Esophagus squamous epithelium (tissue), 5 donors: ENCODE data around the gene EIF3D. TPM values are rescaled to one million over a fixed set of nuclear protein-coding genes. Genes with fewer than 3 reads are reported as not detected.

Experiments used
- DNase-seq: peaks from one replicate; lab custom pipeline; 2025; lab: John Stamatoyannopoulos, UW
- H3K27ac ChIP-seq, 4 donors: fragments of 200-600 bp; sonication (generic); one replicate each; pipeline ENCODE4 v1.5.1; 2016 to 2019; ENCODE audit warnings: mild to moderate bottlenecking in 1 of 4
- H3K27me3 ChIP-seq, 4 donors: fragments of 200-600 bp; sonication (generic); 1 replicate in 3 of 4; 2 replicates in 1 of 4; pipeline versions ENCODE4 v1.5.1 to v1.6.0; 2017 to 2021; ENCODE audit warnings: antibody characterized with exemption in 1 of 4
- H3K36me3 ChIP-seq, 3 donors: fragments of 200-600 bp; sonication (generic); one replicate each; pipeline ENCODE4 v1.5.1; 2016 to 2019
- H3K4me1 ChIP-seq, 3 donors: fragments of 200-600 bp; sonication (generic); one replicate each; pipeline ENCODE4 v1.5.1; 2017 to 2019
- H3K4me3 ChIP-seq, 4 donors: fragments of 200-600 bp; sonication (generic); 1 replicate in 3 of 4; 2 replicates in 1 of 4; pipeline ENCODE4 v1.5.1; 2016 to 2019; ENCODE audit warnings: mild to moderate bottlenecking in 2 of 4, moderate library complexity in 1 of 4
- H3K9me3 ChIP-seq, 3 donors: fragments of 200-600 bp; sonication (generic); one replicate each; pipeline ENCODE4 v1.5.1; 2016 to 2019
- CTCF ChIP-seq, 6 experiments: fragments of 450-650 bp in 4 of 6; fragments of 200-600 bp in 2 of 6; sonication (generic) in 2 of 6; IDR thresholded peaks; one replicate each; pipeline ENCODE4 v1.5.1; 2016 to 2019; ENCODE audit warnings: antibody characterized with exemption in 6 of 6, mild to moderate bottlenecking in 4 of 6, moderate library complexity in 4 of 6
- POLR2A ChIP-seq, 4 donors: fragments of 450-650 bp; IDR thresholded peaks; one replicate each; pipeline ENCODE4 v1.6.1; 2017; ENCODE audit warnings: antibody characterized with exemption in 4 of 4, mild to moderate bottlenecking in 4 of 4, moderate library complexity in 3 of 4
- WGBS, 2 donors: methylation state at CpG; one replicate each; pipeline ENCODE4 v1.1.5; 2018; 5-methylcytosine and 5-hydroxymethylcytosine counted together
- intact Hi-C: fragments of 100-400 bp; cut with DNase I; formaldehyde crosslinking; loops from one replicate; pipeline ENCODE4 v1.15.0; 2022
- total RNA-seq, 4 donors: library from RNA; depleted of rRNA; stranded (reverse); fragments of >200 nt; gene quantifications; one replicate each; pipeline ENCODE4 v1.1.0, GENCODE V29; 2016
- donor health status: DM: yes; HTN: yes; CAD: no.

The EIF3D gene
- total RNA-seq, 4 donors from 2014 or later, result 250 to 385 (median 268) TPM

- 52 to 61% methylated on average over 9 of the region's 9 CpGs for WGBS, 2 donors
- Histone ChIP-seq H3K36me3 (no peaks in the 10 kb centered on the region), H3K4me1 (peaks cover 0 to 6% (median 0%) of the 10 kb centered on the region in 3 donors), H3K27me3 (peaks cover 0 to 46% (median 0%) of the 10 kb centered on the region in 4 donors), H3K9me3 (no peaks in the 10 kb centered on the region), H3K4me3 (no peak overlapping the region), H3K27ac (no peak overlapping the region)
- TF ChIP-seq CTCF (IDR thresholded peaks at IDR 0.05), result no peak
- no peak for TF ChIP-seq POLR2A (IDR thresholded peaks at IDR 0.05)
- intact Hi-C loops, result no loop called here
- DNase-seq, result no peak
Measured at GRCh38 chr22:36573815-36574363, 44.9 kb upstream of the EIF3D start.

- Histone ChIP-seq H3K27ac (no peak overlapping the region), H3K27me3 (peaks cover 0 to 42% (median 0%) of the 10 kb centered on the region in 4 donors), H3K36me3 (no peaks in the 10 kb centered on the region), H3K4me1 (peaks cover 0 to 6% (median 0%) of the 10 kb centered on the region in 3 donors), H3K4me3 (no peak overlapping the region), H3K9me3 (no peaks in the 10 kb centered on the region)
- DNase-seq, result no peak
- WGBS, 2 donors, result 89 to 96% methylated on average over 2 of the region's 2 CpGs
- TF ChIP-seq POLR2A (IDR thresholded peaks at IDR 0.05), result no peak
- no peak for TF ChIP-seq CTCF (IDR thresholded peaks at IDR 0.05)
- intact Hi-C loops, result no loop called here
Measured at GRCh38 chr22:36571991-36572390, 43.0 kb upstream of the EIF3D start.

- WGBS, 2 donors, result 45 to 66% methylated on average over 2 to 5 of the region's 12 CpGs
- no peak overlapping the region for H3K4me3 ChIP-seq
- no peaks in the 10 kb centered on the region for H3K9me3 ChIP-seq
- peaks cover 0 to 6% (median 0%) of the 10 kb centered on the region in 3 donors for H3K4me1 ChIP-seq
- TF ChIP-seq CTCF (IDR thresholded peaks at IDR 0.05) (peak in 2 of 6 experiments; percentile 11 to 43), POLR2A (IDR thresholded peaks at IDR 0.05) (no peak)
- H3K36me3 ChIP-seq, result no peaks in the 10 kb centered on the region
- no peak for DNase-seq
- intact Hi-C loops, result no loop called here
- H3K27ac ChIP-seq, result no peak overlapping the region
- peaks cover 0 to 43% (median 0%) of the 10 kb centered on the region in 4 donors for H3K27me3 ChIP-seq
Measured at GRCh38 chr22:36569999-36570398, 41.0 kb upstream of the EIF3D start.

GRCh38 chr22:36568846-36569245, 39.9 kb upstream of the EIF3D start:
- H3K27ac ChIP-seq, result no peak overlapping the region
- no peaks in the 10 kb centered on the region for H3K36me3 ChIP-seq
- no peak for DNase-seq
- no peaks in the 10 kb centered on the region for H3K9me3 ChIP-seq
- H3K27me3 ChIP-seq, result peaks cover 0 to 50% (median 0%) of the 10 kb centered on the region in 4 donors
- TF ChIP-seq POLR2A (IDR thresholded peaks at IDR 0.05) (no peak), CTCF (IDR thresholded peaks at IDR 0.05) (no peak)
- intact Hi-C loops, result no loop called here
- peaks cover 0 to 6% (median 0%) of the 10 kb centered on the region in 3 donors for H3K4me1 ChIP-seq
- no peak overlapping the region for H3K4me3 ChIP-seq
- 84 to 86% methylated on average over 6 of the region's 6 CpGs for WGBS, 2 donors

GRCh38 chr22:36566720-36567119, 37.8 kb upstream of the EIF3D start:
- Histone ChIP-seq H3K9me3 (no peaks in the 10 kb centered on the region), H3K4me1 (peaks cover 0 to 13% (median 0%) of the 10 kb centered on the region in 3 donors), H3K27ac (no peak overlapping the region), H3K27me3 (peaks cover 0 to 58% (median 0%) of the 10 kb centered on the region in 4 donors), H3K36me3 (no peaks in the 10 kb centered on the region), H3K4me3 (no peak overlapping the region)
- TF ChIP-seq CTCF (IDR thresholded peaks at IDR 0.05) (no peak), POLR2A (IDR thresholded peaks at IDR 0.05) (no peak)
- 57 to 65% methylated on average over 8 of the region's 8 CpGs for WGBS, 2 donors
- DNase-seq, result no peak
- intact Hi-C loops, result no loop called here
